GM12873 (cell line): ENCODE measurements around the gene BCL2L1.

ENCODE experiments used
- CTCF ChIP-seq: IDR thresholded peaks from 2 replicates; pipeline ENCODE4 v1.5.1; 2012; ENCODE audit warnings: low read depth, mild to moderate bottlenecking, moderate library complexity, low read length, control low read depth; ENCODE audit not compliant: insufficient read depth; ENCODE audit errors: missing control alignments

Gene BCL2L1

GRCh38 chr20:31717478-31718201 is 5.0 kb downstream of the BCL2L1 start:
- TF ChIP-seq CTCF, result no peak

- TF ChIP-seq CTCF, result no peak
These were observed 5.7 kb downstream of the BCL2L1 start for GRCh38 chr20:31716818-31717477.

GRCh38 chr20:31716351-31716750 is 6.3 kb downstream of the BCL2L1 start:
- no peak for TF ChIP-seq CTCF

GRCh38 chr20:31715766-31716165 is 6.9 kb downstream of the BCL2L1 start:
- TF ChIP-seq CTCF, result no peak

- TF ChIP-seq CTCF, result no peak
These were observed 9.1 kb downstream of the BCL2L1 start for GRCh38 chr20:31713312-31714273.

- no peak for TF ChIP-seq CTCF
These were observed 9.9 kb downstream of the BCL2L1 start for GRCh38 chr20:31712564-31713311.
